H9 (cell line): ENCODE data around the gene NR2C1. TPM values are rescaled to one million over a fixed set of nuclear protein-coding genes. Genes with fewer than 3 reads are reported as not detected.

ENCODE experiments used
- DNase-seq: peaks from one replicate; pipeline ENCODE4 v3.0.0-alpha.2; 2017
- H2AFZ ChIP-seq: one replicate; pipeline ENCODE4 v1.6.1; 2013; ENCODE audit warnings: mild to moderate bottlenecking, low read length, control low read depth, moderate library complexity
- H2AK5ac ChIP-seq: 2 replicates; pipeline ENCODE4 v1.6.1; 2013; ENCODE audit warnings: low read length, control low read depth, mixed read lengths; ENCODE audit not compliant: insufficient read length
- H2BK120ac ChIP-seq: one replicate; pipeline ENCODE4 v1.6.1; 2013; ENCODE audit warnings: low read depth, mild to moderate bottlenecking, low read length, control low read depth, inconsistent platforms; ENCODE audit not compliant: poor library complexity, severe bottlenecking
- H2BK12ac ChIP-seq: 2 replicates; pipeline ENCODE4 v1.6.1; 2013; ENCODE audit warnings: low read length, control low read depth, mixed read lengths, low read depth; ENCODE audit not compliant: insufficient read length
- H2BK15ac ChIP-seq: 2 replicates; pipeline ENCODE4 v1.6.1; 2013; ENCODE audit warnings: low read depth, low read length, control low read depth
- H2BK20ac ChIP-seq: one replicate; pipeline ENCODE4 v1.6.1; 2013; ENCODE audit warnings: low read depth, mild to moderate bottlenecking, low read length, control low read depth, inconsistent platforms; ENCODE audit not compliant: poor library complexity, severe bottlenecking
- H2BK5ac ChIP-seq: 2 replicates; pipeline ENCODE4 v1.6.1; 2013; ENCODE audit warnings: low read length, control low read depth, mixed read lengths; ENCODE audit not compliant: insufficient read length
- H3K14ac ChIP-seq: 2 replicates; pipeline ENCODE4 v1.6.1; 2013; ENCODE audit warnings: low read length, control low read depth; ENCODE audit not compliant: insufficient read depth
- H3K18ac ChIP-seq: 2 replicates; pipeline ENCODE4 v1.6.1; 2013; ENCODE audit warnings: low read depth, mild to moderate bottlenecking, mixed read lengths, low read length, control low read depth; ENCODE audit not compliant: insufficient read length
- H3K23ac ChIP-seq: 2 replicates; pipeline ENCODE4 v1.6.1; 2013; ENCODE audit warnings: low read length, control low read depth, mixed read lengths, low read depth; ENCODE audit not compliant: insufficient read length
- H3K23me2 ChIP-seq: 2 replicates; pipeline ENCODE4 v1.6.1; 2013; ENCODE audit warnings: low read depth, mild to moderate bottlenecking, mixed read lengths, low read length, control low read depth; ENCODE audit not compliant: insufficient read length, poor library complexity, severe bottlenecking
- H3K27ac ChIP-seq: 2 replicates; pipeline ENCODE4 v1.5.1; 2013; ENCODE audit warnings: low read length, control low read depth, mixed read lengths, low read depth; ENCODE audit not compliant: insufficient read length
- H3K27me3 ChIP-seq: 2 replicates; pipeline ENCODE4 v1.6.1; 2013; ENCODE audit warnings: low read length, control low read depth, inconsistent platforms; ENCODE audit not compliant: insufficient read depth
- H3K4ac ChIP-seq: 2 replicates; pipeline ENCODE4 v1.6.1; 2013; ENCODE audit warnings: low read depth, mild to moderate bottlenecking, control low read depth, inconsistent platforms, low read length, moderate library complexity
- H3K4me1 ChIP-seq: 2 replicates; pipeline ENCODE4 v1.6.1; 2013; ENCODE audit warnings: low read length, control low read depth, inconsistent platforms; ENCODE audit not compliant: insufficient read depth
- H3K4me2 ChIP-seq: 2 replicates; pipeline ENCODE4 v1.6.1; 2013; ENCODE audit warnings: low read length, control low read depth, mixed read lengths; ENCODE audit not compliant: insufficient read length, insufficient read depth
- H3K56ac ChIP-seq: 2 replicates; pipeline ENCODE4 v1.6.1; 2013; ENCODE audit warnings: low read depth, mild to moderate bottlenecking, mixed read lengths, low read length, control low read depth; ENCODE audit not compliant: insufficient read length
- H3K79me1 ChIP-seq: 2 replicates; pipeline ENCODE4 v1.6.1; 2013; ENCODE audit warnings: low read depth, mild to moderate bottlenecking, moderate library complexity, low read length, control low read depth, inconsistent platforms; ENCODE audit not compliant: insufficient read depth, poor library complexity, severe bottlenecking
- H3K79me2 ChIP-seq: 2 replicates; pipeline ENCODE4 v1.6.1; 2013; ENCODE audit warnings: low read length, control low read depth, inconsistent platforms; ENCODE audit not compliant: insufficient read depth
- H3K9ac ChIP-seq: 2 replicates; pipeline ENCODE4 v1.6.1; 2013; ENCODE audit warnings: low read length, control low read depth, mixed read lengths; ENCODE audit not compliant: insufficient read length; ENCODE audit errors: extremely low read depth
- H3K9me3 ChIP-seq: one replicate; pipeline ENCODE4 v1.6.1; 2013; ENCODE audit warnings: low read depth, low read length, inconsistent platforms; ENCODE audit not compliant: control insufficient read depth
- H3T11ph ChIP-seq: one replicate; pipeline ENCODE4 v1.6.1; 2013; ENCODE audit warnings: mild to moderate bottlenecking, low read length, control low read depth, inconsistent platforms
- H4K20me1 ChIP-seq: one replicate; pipeline ENCODE4 v1.6.1; 2013; ENCODE audit not compliant: control insufficient read depth, insufficient read length, insufficient read depth
- H4K5ac ChIP-seq: 2 replicates; pipeline ENCODE4 v1.6.1; 2013; ENCODE audit warnings: low read depth, mild to moderate bottlenecking, mixed read lengths, low read length, control low read depth; ENCODE audit not compliant: insufficient read length
- H4K8ac ChIP-seq: replicated peaks from 2 replicates; pipeline ENCODE4 v1.6.1; 2013; ENCODE audit warnings: low read length, control low read depth, mixed read lengths, low read depth; ENCODE audit not compliant: insufficient read length
- H4K91ac ChIP-seq: 2 replicates; pipeline ENCODE4 v1.6.1; 2013; ENCODE audit warnings: low read depth, mild to moderate bottlenecking, moderate library complexity, mixed read lengths, low read length, control low read depth; ENCODE audit not compliant: insufficient read length
- H3K27ac Mint-ChIP-seq, 3 experiments: 2 replicates in 2 of 3; 3 replicates in 1 of 3; pipeline ENCODE4 v1.8.0; 2020 to 2021; ENCODE audit warnings: mixed read lengths in 3 of 3, mild to moderate bottlenecking in 1 of 3, moderate library complexity in 1 of 3
- H3K27me3 Mint-ChIP-seq: 2 replicates; pipeline ENCODE4 v1.8.0; 2021; ENCODE audit warnings: low read depth, mild to moderate bottlenecking, moderate library complexity, mixed read lengths
- H3K36me3 Mint-ChIP-seq, 3 experiments: 2 replicates in 2 of 3; 3 replicates in 1 of 3; pipeline ENCODE4 v1.8.0; 2020 to 2021; ENCODE audit warnings: low read depth in 3 of 3, mixed read lengths in 3 of 3; ENCODE audit not compliant: insufficient read depth in 1 of 3
- H3K4me1 Mint-ChIP-seq, 2 experiments: 2 replicates each; pipeline ENCODE4 v1.8.0; 2020; ENCODE audit warnings: mixed read lengths in 2 of 2
- H3K4me3 Mint-ChIP-seq, 2 experiments: 2 replicates in 1 of 2; 3 replicates in 1 of 2; pipeline ENCODE4 v1.8.0; 2020 to 2021; ENCODE audit warnings: mild to moderate bottlenecking in 2 of 2, mixed read lengths in 2 of 2, moderate library complexity in 1 of 2
- H3K9me3 Mint-ChIP-seq, 2 experiments: 2 replicates in 1 of 2; 3 replicates in 1 of 2; pipeline ENCODE4 v1.8.0; 2020; ENCODE audit warnings: mild to moderate bottlenecking in 2 of 2, mixed read lengths in 2 of 2, moderate library complexity in 1 of 2
- WGBS: extraction: QIAGEN DNeasy Blood & Tissue Kit; methylation state at CpG from one replicate; pipeline ENCODE4 v1.1.7; 2013; ENCODE audit warnings: missing lambda C conversion rate, low lambda C conversion rate, mixed read lengths; ENCODE audit not compliant: insufficient read length; ENCODE audit errors: extremely low coverage; 5-methylcytosine and 5-hydroxymethylcytosine counted together
- total RNA-seq: library from RNA; stranded (reverse); gene quantifications from 2 replicates; pipeline ENCODE4 v1.2.1, GENCODE V29; 2021
- TF ChIP-seq, protein P1 (sequence below): fragments of 200-600 bp; sonication (generic); conservative IDR thresholded peaks from 3 replicates; pipeline ENCODE4 v1.8.0; 2021; ENCODE audit warnings: antibody characterized with exemption, mild to moderate bottlenecking

Gene NR2C1
- total RNA-seq, 1 experiment from 2014 or later: 47.0 TPM

DNA sequence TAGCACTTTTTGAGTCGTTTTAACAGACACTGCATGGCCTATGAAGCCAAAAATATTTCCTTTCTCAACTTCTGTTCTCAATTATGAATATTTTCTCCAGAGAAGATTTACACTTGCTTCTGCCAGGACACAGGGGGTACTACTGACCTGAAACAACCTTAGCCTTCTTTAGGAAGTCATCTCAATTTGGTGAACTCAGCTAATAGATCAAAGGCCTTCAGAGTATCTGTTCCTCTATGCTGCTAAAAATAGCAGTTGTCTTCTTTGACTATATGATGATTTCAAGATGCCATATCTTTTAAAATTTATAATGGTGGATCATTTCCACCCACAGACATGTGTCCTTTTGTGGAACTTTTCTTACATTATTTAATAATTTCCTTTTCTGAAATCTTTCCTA is 55.9 kb downstream of the NR2C1 start:
- Histone ChIP-seq H2AK5ac (no peak overlapping the region), H3K27me3 (no peaks in the 10 kb centered on the region), H3K79me2 (no peaks in the 10 kb centered on the region), H2BK120ac (no peak overlapping the region), H3K23me2 (no peaks in the 10 kb centered on the region), H3K4ac (no peak overlapping the region), H3K27ac (no peak overlapping the region), H2BK12ac (no peak overlapping the region), H2BK5ac (no peak overlapping the region), H3K14ac (no peak overlapping the region), H3K56ac (no peak overlapping the region), H3K23ac (no peak overlapping the region), H3K18ac (no peak overlapping the region), H2AFZ (no peak overlapping the region), H3K79me1 (no peaks in the 10 kb centered on the region), H4K20me1 (no peaks in the 10 kb centered on the region), H4K8ac (no peak overlapping the region), H3K9ac (no peak overlapping the region), H3K9me3 (no peaks in the 10 kb centered on the region), H4K91ac (no peak overlapping the region), H2BK20ac (no peak overlapping the region), H3K4me2 (no peak overlapping the region), H2BK15ac (no peak overlapping the region), H3T11ph (no peak overlapping the region), H3K4me1 (no peaks in the 10 kb centered on the region), H4K5ac (no peak overlapping the region)
- TF ChIP-seq, protein P1, sequence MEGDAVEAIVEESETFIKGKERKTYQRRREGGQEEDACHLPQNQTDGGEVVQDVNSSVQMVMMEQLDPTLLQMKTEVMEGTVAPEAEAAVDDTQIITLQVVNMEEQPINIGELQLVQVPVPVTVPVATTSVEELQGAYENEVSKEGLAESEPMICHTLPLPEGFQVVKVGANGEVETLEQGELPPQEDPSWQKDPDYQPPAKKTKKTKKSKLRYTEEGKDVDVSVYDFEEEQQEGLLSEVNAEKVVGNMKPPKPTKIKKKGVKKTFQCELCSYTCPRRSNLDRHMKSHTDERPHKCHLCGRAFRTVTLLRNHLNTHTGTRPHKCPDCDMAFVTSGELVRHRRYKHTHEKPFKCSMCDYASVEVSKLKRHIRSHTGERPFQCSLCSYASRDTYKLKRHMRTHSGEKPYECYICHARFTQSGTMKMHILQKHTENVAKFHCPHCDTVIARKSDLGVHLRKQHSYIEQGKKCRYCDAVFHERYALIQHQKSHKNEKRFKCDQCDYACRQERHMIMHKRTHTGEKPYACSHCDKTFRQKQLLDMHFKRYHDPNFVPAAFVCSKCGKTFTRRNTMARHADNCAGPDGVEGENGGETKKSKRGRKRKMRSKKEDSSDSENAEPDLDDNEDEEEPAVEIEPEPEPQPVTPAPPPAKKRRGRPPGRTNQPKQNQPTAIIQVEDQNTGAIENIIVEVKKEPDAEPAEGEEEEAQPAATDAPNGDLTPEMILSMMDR: no peak
- Mint-ChIP-seq H3K36me3 (peaks cover 0 to 10% (median 0%) of the 10 kb centered on the region in 3 experiments; a peak in 2 of 7 replicates), H3K27ac (no peak overlapping the region), H3K27me3 (no peaks in the 10 kb centered on the region), H3K4me1 (no peaks in the 10 kb centered on the region), H3K4me3 (no peak overlapping the region), H3K9me3 (peaks cover 0 to 4% of the 10 kb centered on the region in 2 experiments; a peak in 1 of 5 replicates)
- DNase-seq: no peak
- WGBS: no CpG with 5 or more reads among the region's 1 CpG
